Astrocyte (in vitro differentiated cells and primary cell): ENCODE results near the gene STYX.

Experiments used
- CTCF ChIP-seq: IDR thresholded peaks from 2 replicates; pipeline ENCODE4 v1.5.1; 2011; ENCODE audit warnings: low read depth, mild to moderate bottlenecking, inconsistent platforms, low read length, moderate library complexity; ENCODE audit not compliant: insufficient read depth
- EZH2 ChIP-seq: IDR thresholded peaks from 2 replicates; pipeline ENCODE4 v1.6.1; 2012; ENCODE audit warnings: mild to moderate bottlenecking, low read length, inconsistent platforms; ENCODE audit not compliant: insufficient read depth

- TF ChIP-seq CTCF (no peak), EZH2 (no peak)
These were observed 76.1 kb downstream of the STYX start for GRCh38 chr14:52806115-52806514.
